Right renal cortex interstitium (tissue), 3 donors: ENCODE results near the gene OR13F1. TPM values are rescaled to one million over a fixed set of nuclear protein-coding genes. Genes with fewer than 3 reads are reported as not detected.
"Not testable (repeated sequence)": the region's sequence is repeated elsewhere in the genome, so short reads cannot be mapped to it uniquely, and the experiment has no call there.

ENCODE experiments used
- DNase-seq, 3 donors: peaks; one replicate each; pipeline ENCODE4 v3.0.0-alpha.2; 2013; ENCODE audit warnings: low read depth in 3 of 3, low spot score in 2 of 3
- polyA plus RNA-seq, 3 donors: library from polyadenylated mRNA; unstranded; fragments of 120-200 nt; gene quantifications; one replicate each; pipeline ENCODE4 v1.2.1, GENCODE V29; 2013; ENCODE audit not compliant: insufficient read length in 3 of 3

Gene OR13F1
- polyA plus RNA-seq = not detected

GRCh38 chr9:104503963-104504362 lies at the start of gene OR13F1:
OR13F1 (plus strand) TSS chr9:104504263; CDS start chr9:104504263, 0 bp downstream.
- DNase-seq = no peak

- no peak for DNase-seq
Observed at GRCh38 chr9:104456831-104457230, 47.2 kb upstream of the OR13F1 start.

GRCh38 chr9:104463864-104464263 lies 40.2 kb upstream of the OR13F1 start:
- DNase-seq = no peak

- DNase-seq = no peak
Observed at GRCh38 chr9:104468261-104468660, 35.8 kb upstream of the OR13F1 start.

- no peak for DNase-seq
Observed at GRCh38 chr9:104482921-104483570, 21.0 kb upstream of the OR13F1 start.

GRCh38 chr9:104485014-104485413 lies 19.0 kb upstream of the OR13F1 start:
- no peak for DNase-seq

- peak in 2 of 3 donors; percentile 2 for DNase-seq
Observed at GRCh38 chr9:104494808-104495207, 9.3 kb upstream of the OR13F1 start.

- DNase-seq = no peak
Observed at GRCh38 chr9:104503440-104503839, 623 bp upstream of the OR13F1 start.

GRCh38 chr9:104506565-104506964 lies 2.5 kb downstream of the OR13F1 start:
- DNase-seq = no peak

GRCh38 chr9:104514901-104515300 lies 10.8 kb downstream of the OR13F1 start:
- no peak for DNase-seq

GRCh38 chr9:104520241-104520640 lies 16.2 kb downstream of the OR13F1 start:
- not testable (repeated sequence) for DNase-seq

- no peak for DNase-seq
Observed at GRCh38 chr9:104527109-104527508, 23.0 kb downstream of the OR13F1 start, which contains the start of gene OR13C4. OR13C4 (minus strand) TSS chr9:104527209; CDS start chr9:104527209, 0 bp downstream.

GRCh38 chr9:104536756-104537155 lies 32.7 kb downstream of the OR13F1 start, which contains the start of gene OR13C3:
OR13C3 (minus strand) TSS chr9:104536856; CDS start chr9:104536723, 133 bp downstream.
- DNase-seq = no peak

GRCh38 chr9:104539275-104539674 lies 35.2 kb downstream of the OR13F1 start:
- no peak for DNase-seq

- no peak for DNase-seq
Observed at GRCh38 chr9:104544644-104545043, 40.6 kb downstream of the OR13F1 start.

GRCh38 chr9:104553261-104553660 lies 49.2 kb downstream of the OR13F1 start:
- DNase-seq = no peak

Other genes with a start within 250 kb of the OR13F1 start
- gene OR13C4, start 22.9 kb downstream of the OR13F1 start, polyA plus RNA-seq = not detected
- not detected for gene OR13C3, start 32.6 kb downstream of the OR13F1 start, polyA plus RNA-seq
- gene OR13C8, start 64.9 kb downstream of the OR13F1 start, polyA plus RNA-seq = not detected
- not detected for gene OR13C5, start 95.2 kb downstream of the OR13F1 start, polyA plus RNA-seq
- gene OR13C2, start 101.4 kb downstream of the OR13F1 start, polyA plus RNA-seq = not detected
- not detected for gene OR13C9, start 113.9 kb downstream of the OR13F1 start, polyA plus RNA-seq
- gene OR13D1, start 190.3 kb downstream of the OR13F1 start, polyA plus RNA-seq = not detected
- gene NIPSNAP3A, start 243.4 kb downstream of the OR13F1 start, polyA plus RNA-seq = 10 to 100 TPM; 53.3 to 63.0 (median 56.1) TPM